ENCODE data around the gene GDPGP1.

DNA sequence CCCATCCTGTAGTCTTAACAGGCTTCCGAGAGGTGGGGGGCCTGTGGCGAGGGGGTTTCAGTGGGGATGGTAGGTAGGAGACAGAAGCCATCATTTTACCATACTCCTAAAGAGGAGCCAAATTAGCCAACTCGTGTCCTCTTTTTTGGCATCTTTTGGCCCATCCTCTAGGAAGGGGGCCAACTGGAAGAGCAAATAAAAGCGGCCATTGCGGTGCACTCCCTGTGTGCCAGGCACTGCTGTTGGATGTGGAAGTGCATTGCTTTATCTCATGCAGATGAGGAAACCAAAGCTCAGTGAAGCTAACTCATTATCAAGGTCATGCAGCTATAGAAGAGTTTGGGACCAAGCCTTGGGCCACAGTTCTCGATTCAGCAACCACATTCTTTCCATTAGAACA is 26.8 kb upstream of the GDPGP1 start:
- TF ChIP-seq, protein P1, sequence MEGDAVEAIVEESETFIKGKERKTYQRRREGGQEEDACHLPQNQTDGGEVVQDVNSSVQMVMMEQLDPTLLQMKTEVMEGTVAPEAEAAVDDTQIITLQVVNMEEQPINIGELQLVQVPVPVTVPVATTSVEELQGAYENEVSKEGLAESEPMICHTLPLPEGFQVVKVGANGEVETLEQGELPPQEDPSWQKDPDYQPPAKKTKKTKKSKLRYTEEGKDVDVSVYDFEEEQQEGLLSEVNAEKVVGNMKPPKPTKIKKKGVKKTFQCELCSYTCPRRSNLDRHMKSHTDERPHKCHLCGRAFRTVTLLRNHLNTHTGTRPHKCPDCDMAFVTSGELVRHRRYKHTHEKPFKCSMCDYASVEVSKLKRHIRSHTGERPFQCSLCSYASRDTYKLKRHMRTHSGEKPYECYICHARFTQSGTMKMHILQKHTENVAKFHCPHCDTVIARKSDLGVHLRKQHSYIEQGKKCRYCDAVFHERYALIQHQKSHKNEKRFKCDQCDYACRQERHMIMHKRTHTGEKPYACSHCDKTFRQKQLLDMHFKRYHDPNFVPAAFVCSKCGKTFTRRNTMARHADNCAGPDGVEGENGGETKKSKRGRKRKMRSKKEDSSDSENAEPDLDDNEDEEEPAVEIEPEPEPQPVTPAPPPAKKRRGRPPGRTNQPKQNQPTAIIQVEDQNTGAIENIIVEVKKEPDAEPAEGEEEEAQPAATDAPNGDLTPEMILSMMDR (conservative IDR thresholded peaks at IDR 0.05; ENCODE audit: low read depth, low read length): no peak
- TF ChIP-seq EZH2 (IDR thresholded peaks at IDR 0.05; ENCODE audit: low read length, unreplicated experiment): no peak
- TF ChIP-seq EZH2phosphoT487 (IDR thresholded peaks at IDR 0.05; ENCODE audit: borderline replicate concordance, low read length): no peak
